GM20000 (cell line): ENCODE measurements around the gene MYO1D.

ENCODE experiments used
- DNase-seq: peaks from one replicate; pipeline ENCODE4 v3.0.0; 2012; ENCODE audit warnings: low spot score
- CTCF ChIP-seq: IDR thresholded peaks from 2 replicates; pipeline ENCODE4 v1.5.1; 2012; ENCODE audit warnings: mild to moderate bottlenecking, control low read depth; ENCODE audit errors: extremely low read depth, missing control alignments

Gene MYO1D

GRCh38 chr17:32875230-32875917, 1.6 kb downstream of the MYO1D start:
- no peak for DNase-seq
- TF ChIP-seq CTCF = no peak

GRCh38 chr17:32873114-32873513, 3.8 kb downstream of the MYO1D start:
- DNase-seq = no peak
- TF ChIP-seq CTCF = no peak

- TF ChIP-seq CTCF = no peak
- DNase-seq = no peak
Observed at GRCh38 chr17:32871746-32872145, 5.2 kb downstream of the MYO1D start.

- TF ChIP-seq CTCF = no peak
- DNase-seq = no peak
Observed at GRCh38 chr17:32870969-32871368, 6.0 kb downstream of the MYO1D start.

GRCh38 chr17:32870027-32870670, 6.8 kb downstream of the MYO1D start:
- TF ChIP-seq CTCF = no peak
- no peak for DNase-seq

- DNase-seq = no peak
- TF ChIP-seq CTCF = no peak
Observed at GRCh38 chr17:32869345-32870026, 7.4 kb downstream of the MYO1D start.

GRCh38 chr17:32865141-32865540, 11.8 kb downstream of the MYO1D start:
- no peak for DNase-seq
- no peak for TF ChIP-seq CTCF
